Stimulated activated CD8-positive, alpha-beta memory T cell treated with anti-CD3 and anti-CD28 coated beads, Interleukin-4, amount 100 ng/mL, for 24 hours (primary cell): ENCODE data around the gene MGST3.
"Not testable (repeated sequence)": the region's sequence is repeated elsewhere in the genome, so short reads cannot be mapped to it uniquely, and the experiment has no call there.

Experiments
- DNase-seq: peaks from one replicate; pipeline ENCODE4 v3.0.0-alpha.2; 2020; ENCODE audit warnings: low read depth

MGST3 gene

DNA sequence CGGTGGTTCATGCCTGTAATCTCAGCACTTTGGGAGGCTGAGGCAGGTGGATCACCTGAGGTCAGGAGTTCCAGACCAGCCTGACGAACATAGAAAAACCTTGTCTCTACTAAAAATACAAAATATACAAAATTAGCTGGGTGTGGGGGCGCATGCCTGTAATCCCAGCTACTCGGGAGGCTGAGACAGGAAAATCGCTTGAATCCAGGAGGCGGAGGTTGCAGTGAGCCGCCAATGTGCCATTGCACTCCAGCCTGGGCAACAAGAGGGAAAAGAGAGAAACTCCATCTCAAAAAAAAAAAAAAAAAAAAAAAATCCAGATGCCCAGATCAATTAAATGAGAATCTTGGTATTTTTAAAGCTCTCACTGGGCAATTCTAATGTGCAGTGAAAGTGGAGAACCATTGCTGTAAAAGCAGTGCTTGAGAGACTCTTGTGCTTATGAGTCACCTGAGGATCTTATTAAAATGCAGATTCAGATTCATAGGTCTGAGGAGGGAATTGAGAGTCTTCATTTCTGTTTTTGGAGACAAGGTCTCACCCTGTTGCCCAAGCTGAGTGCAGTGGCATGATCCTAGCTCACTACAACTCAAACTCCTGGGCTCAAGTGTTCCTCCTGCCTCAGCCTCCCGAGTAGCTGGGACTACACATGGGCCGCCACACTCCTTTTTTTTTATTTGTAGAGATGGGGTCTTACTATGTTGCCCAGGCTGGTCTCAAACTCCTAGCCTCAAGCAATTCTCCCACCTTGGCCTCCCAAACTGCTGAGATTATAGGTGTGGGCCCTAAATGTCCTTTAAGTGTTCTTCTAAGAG lies 27.9 kb downstream of the MGST3 start:
- not testable (repeated sequence) for DNase-seq

DNA sequence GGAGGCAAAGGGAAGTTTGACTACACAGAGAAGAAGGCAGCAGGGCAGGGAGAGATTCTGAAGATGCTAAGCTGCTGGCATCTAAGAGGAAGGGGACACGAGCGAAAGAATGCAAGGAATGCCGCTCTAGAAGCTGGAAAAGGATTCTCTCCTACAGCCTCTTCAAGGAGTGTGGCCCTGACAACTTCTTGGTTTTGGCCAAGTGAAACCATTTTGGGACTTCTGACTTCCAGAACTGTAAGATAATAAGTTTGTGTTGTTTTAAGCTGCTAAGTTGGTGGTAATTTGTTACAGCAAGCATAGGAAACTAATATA lies 28.5 kb downstream of the MGST3 start:
- DNase-seq, result no peak

DNA sequence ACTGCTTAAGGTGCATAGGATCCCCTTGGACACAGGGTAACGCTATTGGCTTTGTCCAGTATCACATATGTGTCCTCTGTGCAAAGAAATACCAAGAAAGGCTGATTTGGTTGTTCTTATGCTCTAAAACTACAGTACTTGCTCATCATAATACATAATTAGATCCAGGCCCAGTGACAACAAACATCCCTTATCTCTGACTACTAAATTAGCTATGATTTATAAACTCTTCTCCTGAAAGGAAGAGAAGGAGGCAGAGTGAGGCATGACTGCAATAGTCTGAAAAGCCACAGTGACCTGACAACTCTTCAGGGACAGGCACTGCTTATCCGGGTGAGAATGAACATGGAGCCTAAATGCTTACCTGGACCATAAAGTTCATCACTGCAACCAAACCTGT lies 30.7 kb downstream of the MGST3 start:
- DNase-seq, result no peak

DNA sequence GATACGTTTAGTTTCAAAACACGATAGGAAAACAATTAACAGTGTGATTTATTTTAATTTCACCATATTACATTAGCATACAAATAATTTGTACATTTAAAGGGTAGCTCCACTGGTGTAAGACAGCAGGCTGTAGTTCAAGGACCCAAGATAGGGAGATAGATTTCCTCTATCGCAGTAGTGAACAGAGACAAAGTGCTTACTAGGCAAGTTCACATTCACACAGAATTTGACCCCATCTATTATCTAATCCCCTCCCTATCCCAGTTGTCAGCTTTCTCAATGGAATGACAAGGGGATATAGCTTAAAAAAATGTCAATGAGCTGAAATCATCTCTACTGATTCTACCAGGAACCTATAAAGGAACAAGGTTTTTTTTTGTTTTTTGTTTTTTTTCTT lies 31.2 kb downstream of the MGST3 start:
- no peak for DNase-seq

DNA sequence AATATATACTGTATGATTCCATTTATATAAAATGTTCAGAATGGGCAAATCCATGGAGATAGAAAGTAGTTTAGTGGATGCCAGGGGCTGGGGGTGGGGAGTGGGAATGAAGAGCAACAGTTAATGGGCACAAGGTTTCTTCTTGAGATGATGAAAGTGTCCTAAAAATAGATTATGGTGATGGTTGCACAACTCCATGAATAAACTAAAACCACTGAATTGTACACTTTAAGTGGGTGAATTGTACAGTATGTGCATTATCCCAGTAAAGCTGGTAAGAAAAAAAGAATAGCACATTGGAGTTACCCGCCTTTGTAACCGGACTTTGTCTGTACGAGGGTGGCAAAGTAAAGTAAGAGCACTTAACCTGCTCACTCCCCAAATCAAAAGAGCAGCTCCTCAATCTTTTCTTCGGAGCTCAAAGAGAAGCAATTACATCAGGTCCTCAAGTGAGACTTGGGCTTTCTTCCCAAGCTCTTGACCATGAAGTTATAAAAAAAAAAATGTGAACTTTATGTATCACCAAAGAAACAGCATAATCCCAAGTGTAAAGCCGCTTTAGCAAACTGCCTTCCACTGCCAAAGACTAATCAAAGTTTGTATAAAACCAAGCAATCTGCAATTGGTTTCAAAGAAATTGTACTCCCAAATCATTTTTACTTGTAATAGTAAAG lies 35.3 kb downstream of the MGST3 start:
- no peak for DNase-seq

DNA sequence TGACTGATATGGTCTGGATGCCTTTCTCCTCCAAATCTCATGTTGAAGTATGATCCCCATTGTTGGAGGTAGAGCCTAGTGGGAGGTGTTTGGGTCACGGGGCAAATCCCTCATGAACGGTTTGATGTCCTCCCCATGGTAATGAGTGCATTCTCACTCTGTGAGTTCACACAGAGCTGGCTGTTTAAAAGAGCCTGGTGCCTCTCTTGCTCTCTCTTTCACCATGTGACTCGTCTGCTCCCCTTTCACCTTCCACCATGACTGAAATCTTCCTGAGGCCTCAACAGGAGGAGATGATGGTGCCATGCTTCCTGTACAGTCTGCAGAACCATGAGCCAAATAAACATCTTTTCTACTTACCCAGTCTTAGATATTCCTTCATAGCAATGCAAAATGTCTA lies 37.1 kb downstream of the MGST3 start:
- DNase-seq, result no peak

DNA sequence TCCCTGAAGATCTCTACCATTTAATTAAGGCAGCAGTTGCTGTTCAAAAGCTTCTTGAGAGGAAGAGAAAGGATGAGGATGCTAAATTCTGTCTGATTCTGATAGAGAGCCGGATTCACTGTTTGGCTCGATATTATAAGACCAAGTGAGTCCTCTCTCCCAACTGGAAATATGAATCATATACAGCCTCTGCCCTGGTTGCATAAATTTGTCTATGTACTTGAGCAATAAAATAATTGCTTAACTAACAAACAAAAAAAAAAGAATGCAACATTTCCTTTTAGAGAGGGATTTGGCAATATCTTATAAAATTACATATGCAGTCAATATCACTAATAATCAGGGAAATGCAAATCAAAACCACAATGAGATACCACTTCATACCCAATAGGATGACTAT lies 40.5 kb downstream of the MGST3 start:
- DNase-seq, result no peak

DNA sequence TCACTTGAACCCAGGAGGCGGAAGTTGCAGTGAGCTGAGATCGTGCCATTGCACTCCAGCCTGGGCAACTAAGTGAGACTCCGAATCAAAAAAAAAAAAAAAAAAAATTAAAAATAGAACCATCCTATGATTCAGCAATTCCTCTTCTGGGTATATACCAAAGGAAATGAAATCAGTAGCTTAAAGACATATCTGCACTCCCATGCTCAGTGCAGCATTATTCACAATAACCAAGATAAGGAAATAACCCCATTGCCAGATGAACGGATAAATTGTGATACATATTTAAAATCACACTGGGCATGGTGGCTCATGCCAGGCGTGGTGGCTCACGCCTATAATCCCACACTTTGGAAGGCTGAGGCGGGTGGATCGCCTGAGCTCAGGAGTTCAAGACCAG lies 43.6 kb downstream of the MGST3 start:
- DNase-seq, result no peak

DNA sequence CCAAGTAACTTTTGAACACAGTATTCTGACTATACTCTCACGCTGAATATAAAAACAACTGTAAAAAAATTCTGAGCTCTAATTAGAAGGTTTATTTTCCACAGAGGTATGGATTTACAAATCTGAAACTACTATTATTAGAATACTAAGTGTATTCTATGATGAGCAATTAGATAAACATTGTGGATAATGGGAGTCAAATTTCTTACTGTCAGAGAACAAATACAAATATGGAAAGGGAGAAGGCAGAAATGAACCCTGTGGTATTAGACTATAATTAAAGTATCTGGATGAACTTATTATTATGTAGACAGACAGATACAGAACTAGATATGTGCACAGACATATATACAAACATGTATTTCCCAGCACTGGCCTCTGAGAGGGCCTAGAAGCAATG lies 44.8 kb downstream of the MGST3 start:
- no peak for DNase-seq

DNA sequence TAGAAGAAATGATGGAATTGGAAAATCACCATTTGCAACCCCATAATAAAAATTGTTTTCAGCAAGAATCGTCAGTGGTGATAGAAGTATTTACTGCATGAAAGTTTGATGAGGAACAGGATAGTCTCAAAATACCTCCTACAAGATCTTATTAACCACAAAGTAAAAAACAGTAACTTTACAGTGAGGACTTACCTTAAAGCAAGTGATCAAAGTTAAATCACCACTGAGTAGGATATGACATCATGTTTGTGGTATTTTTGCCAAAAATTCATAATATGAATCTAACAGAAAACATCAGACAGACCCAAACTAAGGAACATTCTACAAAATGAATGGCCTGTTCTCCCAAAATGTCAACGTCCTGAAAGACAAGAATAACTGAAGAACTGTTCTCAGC lies 47.5 kb downstream of the MGST3 start:
- DNase-seq, result no peak

DNA sequence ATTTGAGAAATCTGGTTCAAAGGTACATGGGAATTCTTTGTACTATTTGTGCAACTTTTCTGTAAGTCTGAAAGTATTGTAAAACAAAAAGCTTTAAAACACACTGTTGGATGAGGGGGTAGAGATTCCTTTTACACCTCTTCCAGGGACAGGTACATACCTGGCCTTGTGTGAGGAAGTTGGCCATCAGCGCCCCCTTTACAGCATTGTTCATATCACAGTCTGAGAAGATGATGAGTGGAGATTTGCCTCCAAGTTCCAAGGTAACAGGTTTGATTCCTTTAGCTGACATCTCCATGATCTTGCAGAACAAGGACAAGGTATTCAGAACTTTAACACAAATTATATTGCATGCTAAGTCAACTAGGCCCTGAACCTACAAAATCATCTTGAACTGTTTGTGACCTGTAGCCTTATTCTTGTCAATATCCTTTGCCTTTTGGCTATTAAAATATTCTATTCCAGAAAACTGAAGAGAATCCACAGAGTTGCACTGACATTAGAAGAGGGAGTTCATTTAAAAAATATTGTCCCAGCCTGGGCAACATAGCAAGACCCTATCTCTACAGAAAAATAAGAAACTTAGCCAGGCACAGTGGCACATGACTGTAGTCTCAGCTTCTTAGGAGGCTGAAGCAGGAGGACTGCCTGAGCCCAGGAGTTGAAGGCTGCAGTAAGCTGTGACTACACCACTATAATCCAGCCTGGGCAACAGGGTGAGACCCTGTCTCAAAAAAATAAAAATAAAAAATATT lies 48.4 kb downstream of the MGST3 start:
- no peak for DNase-seq

DNA sequence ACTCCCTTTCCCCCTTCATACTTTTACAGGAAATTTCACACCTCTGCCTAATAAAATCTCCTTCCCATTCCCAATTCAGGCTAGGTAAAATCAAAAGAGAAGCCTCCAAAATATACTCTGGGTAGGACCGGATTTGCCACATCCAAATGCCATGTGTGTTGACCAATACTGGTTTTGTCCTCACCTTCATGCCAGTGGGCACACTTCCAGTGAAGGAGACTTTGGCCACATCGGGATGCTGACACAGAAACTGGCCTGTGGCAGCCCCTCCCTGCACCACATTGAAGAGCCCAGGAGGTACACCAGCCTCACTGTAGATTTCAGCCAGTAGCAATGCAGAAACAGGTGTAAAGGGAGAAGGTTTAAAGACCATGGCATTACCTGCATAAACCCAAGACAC lies 49.3 kb downstream of the MGST3 start:
- no peak for DNase-seq

DNA sequence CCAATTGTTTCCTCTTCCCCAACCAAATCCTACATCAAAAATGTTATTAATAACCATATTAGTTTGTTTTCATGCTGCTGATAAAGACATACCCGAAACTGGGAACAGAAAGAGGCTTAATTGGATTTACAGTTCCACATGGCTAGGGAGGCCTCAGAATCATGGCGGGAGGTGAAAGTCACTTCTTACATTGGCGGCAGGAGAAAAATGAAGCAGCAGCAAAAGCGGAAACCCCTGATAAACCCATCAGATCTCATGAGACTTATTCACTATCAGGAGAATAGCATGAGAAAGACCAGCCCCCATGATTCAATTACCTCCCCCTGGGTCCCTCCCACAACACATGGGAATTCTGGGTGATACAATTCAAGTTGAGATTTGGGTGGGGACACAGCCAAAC lies 49.7 kb downstream of the MGST3 start:
- not testable (repeated sequence) for DNase-seq

DNA sequence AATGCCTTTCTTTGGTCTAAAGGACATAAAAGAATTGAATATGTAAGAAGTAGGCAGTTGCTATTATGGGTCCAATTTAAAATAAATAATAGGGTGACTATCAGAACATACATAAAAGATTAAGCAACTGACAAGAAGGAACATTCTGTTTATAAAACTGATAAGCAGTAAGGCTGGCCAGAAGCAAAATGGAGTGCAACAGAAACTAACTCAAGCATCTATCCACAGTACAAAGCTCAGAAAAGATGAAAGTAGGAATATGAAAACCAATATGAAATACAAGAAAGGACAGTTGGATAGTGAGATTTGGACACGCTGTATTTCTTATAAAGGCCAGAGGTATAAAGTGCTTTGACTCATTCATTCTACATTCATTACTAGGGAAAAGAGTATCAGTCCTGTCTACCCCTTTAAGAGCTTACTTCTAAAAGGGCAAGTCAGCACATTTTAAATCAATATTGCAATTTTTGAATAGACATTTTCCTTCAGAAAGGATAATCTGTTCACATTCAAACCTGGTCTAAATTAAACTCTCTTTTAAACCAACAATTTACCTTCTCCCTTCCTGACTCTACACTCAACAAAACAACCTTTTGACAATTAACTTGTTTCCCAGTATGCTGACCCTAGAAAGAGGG lies 52.9 kb downstream of the MGST3 start:
- no peak for DNase-seq

DNA sequence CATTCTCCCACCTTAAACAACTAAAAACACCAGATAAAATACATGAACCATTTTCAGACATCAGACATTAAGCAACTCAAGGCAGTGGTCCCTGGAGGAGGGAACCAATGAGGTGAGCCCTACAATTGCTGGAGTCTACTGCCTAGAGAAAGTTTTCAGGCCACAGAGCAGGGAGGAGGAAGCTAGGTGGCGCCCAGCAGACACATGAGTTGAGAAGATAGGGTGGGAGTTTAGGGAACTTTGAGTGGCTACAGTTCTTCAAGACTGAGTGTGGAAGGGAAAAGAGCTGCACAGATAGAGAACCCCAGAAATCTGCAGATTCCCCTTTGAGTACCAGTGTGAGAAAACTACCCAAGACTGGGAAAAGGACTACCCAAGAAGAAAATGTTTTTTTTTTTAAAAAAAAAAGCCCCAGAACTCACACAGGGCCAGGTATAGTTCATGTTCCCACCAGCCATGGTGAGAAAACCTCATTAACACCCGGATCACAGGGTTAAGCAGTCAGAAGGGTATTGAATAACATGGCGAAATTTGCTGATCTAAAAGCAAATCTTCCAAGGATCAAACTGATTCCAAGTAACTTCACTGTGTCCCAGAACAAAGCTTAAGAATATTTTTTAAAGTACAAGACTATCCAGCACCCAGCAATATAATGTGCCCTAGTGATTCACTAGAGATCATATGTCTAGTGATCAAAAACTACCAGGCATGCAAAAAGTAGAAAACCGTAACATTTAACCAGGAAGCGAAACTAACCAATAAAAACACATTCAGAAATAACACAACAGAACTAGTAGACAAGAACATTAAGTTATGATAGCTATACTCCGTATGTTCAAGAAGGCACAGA lies 55.3 kb downstream of the MGST3 start:
- no peak for DNase-seq

DNA sequence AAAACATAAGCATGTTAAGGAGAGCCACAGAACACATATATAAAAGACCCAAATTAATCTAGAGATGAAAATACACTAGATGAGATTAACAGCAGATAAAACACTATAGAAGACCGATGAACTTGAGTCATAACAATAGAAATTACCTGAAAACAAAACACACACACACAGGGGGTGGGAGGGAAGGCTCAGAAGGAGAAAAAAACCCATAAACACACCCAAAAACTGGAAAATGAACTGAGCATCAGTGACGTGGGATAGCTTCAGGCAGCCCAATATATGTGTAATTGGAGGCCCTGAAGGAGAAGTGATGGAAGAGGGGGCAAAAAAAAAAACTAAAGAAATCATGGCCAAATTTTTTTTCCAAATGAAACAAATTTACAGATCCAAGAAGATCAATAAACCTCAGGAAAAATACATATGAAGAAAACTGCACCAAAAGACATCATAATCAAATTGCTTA lies 56.0 kb downstream of the MGST3 start:
- no peak for DNase-seq

DNA sequence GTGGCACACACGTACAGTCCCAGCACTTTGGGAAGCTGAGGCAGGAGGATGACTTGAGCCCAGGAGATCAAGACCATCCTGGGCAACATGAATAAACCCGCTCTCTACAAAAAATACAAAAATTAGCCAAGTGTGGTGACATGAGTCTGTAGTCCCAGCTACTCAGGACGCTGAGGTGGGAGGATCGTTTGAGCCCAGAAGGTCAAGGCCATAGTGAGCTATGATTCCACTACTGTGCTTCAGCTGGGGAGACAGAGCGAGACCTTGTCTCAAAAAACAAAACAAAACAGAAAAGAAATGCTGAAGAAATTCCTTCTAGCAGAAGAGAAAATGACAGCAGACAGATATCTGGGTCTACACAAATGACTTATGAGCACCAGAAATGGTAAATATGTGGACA lies 57.0 kb downstream of the MGST3 start:
- DNase-seq, result no peak

DNA sequence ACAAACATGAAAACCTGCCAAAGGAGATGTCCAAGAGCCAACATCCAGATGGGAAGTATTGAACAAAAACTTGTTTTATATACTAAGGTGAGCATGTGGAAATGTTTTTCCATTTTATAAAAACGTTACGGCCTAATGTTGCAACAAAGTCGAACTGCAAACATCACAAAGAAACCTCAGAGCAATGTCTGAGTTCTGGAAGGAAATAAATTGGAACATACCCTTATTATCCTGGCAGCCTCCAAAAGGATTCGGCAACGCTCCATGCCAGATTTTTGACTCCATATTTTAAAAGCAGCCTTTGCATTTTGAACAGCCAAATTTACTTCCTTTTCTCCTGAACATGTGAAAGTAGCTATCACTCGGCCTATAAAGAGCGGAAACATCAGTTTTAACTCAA lies 64.0 kb downstream of the MGST3 start:
- no peak for DNase-seq

DNA sequence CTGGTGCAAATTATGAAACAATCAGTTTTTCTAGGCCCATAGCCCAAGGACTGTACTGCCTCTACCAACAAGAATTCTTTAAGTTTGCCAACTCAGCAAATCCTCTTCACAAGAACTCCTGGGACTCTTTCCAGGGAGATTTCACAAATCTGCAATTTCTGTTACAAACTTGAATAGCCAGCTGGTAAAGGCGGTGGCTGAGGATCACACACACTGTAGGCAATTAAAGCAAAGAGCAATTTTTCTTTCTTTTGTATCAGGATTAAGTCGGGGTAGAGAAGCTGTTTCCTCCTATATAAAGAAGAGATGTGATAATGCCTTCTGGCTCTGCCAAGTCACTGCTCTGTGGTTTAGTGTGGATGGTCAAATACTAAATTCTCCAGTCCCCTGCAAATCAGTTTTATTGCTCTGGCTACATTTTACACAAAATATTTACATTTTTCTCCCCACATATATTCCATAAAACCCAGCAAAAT lies 65.6 kb downstream of the MGST3 start:
- DNase-seq, result no peak

DNA sequence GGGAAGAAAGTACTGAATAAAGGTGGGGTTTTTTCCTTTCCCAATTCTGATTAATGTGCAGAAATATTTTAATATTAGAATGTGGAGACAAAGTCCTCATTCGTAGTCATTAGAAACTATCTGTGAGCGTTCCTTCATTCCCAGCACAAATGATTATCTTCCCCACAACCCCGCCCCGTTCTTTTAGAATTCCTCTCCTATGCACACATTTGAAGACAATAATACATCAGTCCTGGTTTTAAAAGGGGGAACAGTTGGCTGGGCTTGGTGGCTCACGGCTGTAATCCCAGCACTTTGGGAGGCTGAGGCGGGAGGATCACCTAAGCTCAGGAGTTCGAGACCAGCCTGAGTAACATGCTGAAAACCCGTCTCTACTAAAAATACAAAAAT lies 66.5 kb downstream of the MGST3 start:
- no peak for DNase-seq

DNA sequence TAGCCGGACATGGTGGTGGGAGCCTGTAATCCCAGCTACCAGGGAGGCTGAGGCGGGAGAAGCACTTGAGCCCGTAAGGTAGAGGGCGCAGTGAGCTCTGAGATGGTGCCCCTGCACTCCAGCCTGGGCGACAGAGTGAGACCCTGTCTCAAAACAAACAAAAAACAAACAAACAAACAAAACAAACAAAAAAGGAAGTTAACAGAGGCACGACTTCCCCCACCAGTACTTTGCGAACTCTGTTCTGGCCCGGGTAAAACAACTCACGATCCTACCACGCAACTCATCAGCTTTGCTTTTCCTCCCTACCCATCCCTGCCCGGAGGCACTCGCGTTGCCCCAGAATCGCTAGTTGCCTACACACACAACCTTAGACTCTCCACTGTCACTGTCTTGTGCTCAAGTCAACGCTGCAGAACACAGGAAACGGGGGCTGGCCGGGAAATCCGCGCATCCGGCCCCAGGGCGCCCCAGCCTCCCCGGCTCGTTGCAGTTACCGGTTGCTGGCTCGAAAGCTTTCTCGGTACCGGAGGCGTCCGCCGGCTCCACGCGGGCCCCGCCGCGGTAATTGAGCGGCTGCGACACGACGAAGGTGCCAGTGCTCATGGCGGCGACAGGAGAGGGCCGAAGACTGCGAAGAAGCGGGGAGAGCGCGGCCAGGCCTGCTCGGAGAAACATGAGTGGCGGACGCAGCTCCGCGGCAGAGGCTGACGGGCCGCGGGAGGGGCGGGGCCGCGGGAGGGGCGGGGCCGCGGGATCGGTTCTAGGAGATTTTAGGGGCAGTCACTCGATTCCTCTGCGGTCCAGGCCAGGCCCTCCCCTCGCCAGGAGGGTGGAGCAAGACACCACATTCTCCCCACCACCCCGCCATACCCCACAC lies 67.1 kb downstream of the MGST3 start, which contains the start of gene ALDH9A1:
ALDH9A1 (minus strand) TSS at position 682 of the 880 bp plus-strand sequence; CDS start at position 678, 4 bp downstream.
- peak; percentile 83 for DNase-seq
